Measurements from ENCODE around the gene ACSM3.
A peak's percentile ranks its signal among the peaks of the same experiment; 100 is the strongest.

ACSM3 gene

GRCh38 chr16:20814784-20815183, 51.0 kb downstream of the ACSM3 start:
- no peak for TF ChIP-seq CTCF (conservative IDR thresholded peaks at IDR 0.05; ENCODE audit: low read length)
- Histone ChIP-seq H3K9ac (ENCODE audit: low read depth, low read length, poor library complexity, severe bottlenecking) (peak overlapping the region; percentile 57), H3K4me2 (ENCODE audit: low read depth, low read length, poor library complexity, severe bottlenecking) (peak overlapping the region; percentile 73), H4K20me1 (ENCODE audit: insufficient read depth, low read length, poor library complexity, severe bottlenecking) (no peaks in the 10 kb centered on the region), H3K4me3 (ENCODE audit: low read length, poor library complexity, severe bottlenecking) (peak overlapping the region; percentile 53), H3K79me2 (ENCODE audit: insufficient read depth, low read length) (peaks cover 5% of the 10 kb centered on the region; the same call in 1 of the 2 replicates), H3K36me3 (ENCODE audit: insufficient read depth, low read length) (no peaks in the 10 kb centered on the region), H3K27me3 (ENCODE audit: insufficient read depth, low read length, poor library complexity, severe bottlenecking) (no peaks in the 10 kb centered on the region), H2AFZ (ENCODE audit: low read length) (no peak overlapping the region), H3K4me1 (ENCODE audit: insufficient read depth, low read length, poor library complexity, severe bottlenecking) (peaks cover 66% of the 10 kb centered on the region), H3F3A (ENCODE audit: low read depth) (peaks cover 3% of the 10 kb centered on the region; the same call in 1 of the 2 replicates), H3K9me2 (replicated peaks; ENCODE audit: low read depth, low read length) (no peaks in the 10 kb centered on the region), H3K9me3 (ENCODE audit: insufficient read depth, low read depth, low read length) (no peaks in the 10 kb centered on the region)

- Histone ChIP-seq H3K27me3 (ENCODE audit: insufficient read depth, low read length, poor library complexity, severe bottlenecking) (no peaks in the 10 kb centered on the region), H3K36me3 (ENCODE audit: insufficient read depth, low read length) (no peaks in the 10 kb centered on the region), H2AFZ (ENCODE audit: low read length) (no peak overlapping the region), H3K9me2 (replicated peaks; ENCODE audit: low read depth, low read length) (no peaks in the 10 kb centered on the region), H3K9me3 (ENCODE audit: insufficient read depth, low read depth, low read length) (no peaks in the 10 kb centered on the region), H4K20me1 (ENCODE audit: insufficient read depth, low read length, poor library complexity, severe bottlenecking) (no peaks in the 10 kb centered on the region), H3K9ac (ENCODE audit: low read depth, low read length, poor library complexity, severe bottlenecking) (no peak overlapping the region), H3K4me2 (ENCODE audit: low read depth, low read length, poor library complexity, severe bottlenecking) (no peak overlapping the region), H3K4me1 (ENCODE audit: insufficient read depth, low read length, poor library complexity, severe bottlenecking) (peaks cover 60% of the 10 kb centered on the region), H3K4me3 (ENCODE audit: low read length, poor library complexity, severe bottlenecking) (no peak overlapping the region), H3K79me2 (ENCODE audit: insufficient read depth, low read length) (no peaks in the 10 kb centered on the region), H3F3A (ENCODE audit: low read depth) (peaks cover 3% of the 10 kb centered on the region; the same call in 1 of the 2 replicates)
- TF ChIP-seq CTCF (conservative IDR thresholded peaks at IDR 0.05; ENCODE audit: low read length) (no peak), EZH2phosphoT487 (IDR thresholded peaks at IDR 0.05; ENCODE audit: borderline replicate concordance) (no peak)
These were observed 55.2 kb downstream of the ACSM3 start for GRCh38 chr16:20818929-20819585.

GRCh38 chr16:20821682-20822081, 57.9 kb downstream of the ACSM3 start:
- no peak overlapping the region for H2AFZ ChIP-seq (ENCODE audit: low read length)
- no peaks in the 10 kb centered on the region for H3K9me2 ChIP-seq (replicated peaks; ENCODE audit: low read depth, low read length)
- peaks cover 10% of the 10 kb centered on the region for H3K36me3 ChIP-seq (ENCODE audit: insufficient read depth, low read length)
- H3K79me2 ChIP-seq (ENCODE audit: insufficient read depth, low read length): no peaks in the 10 kb centered on the region
- no peaks in the 10 kb centered on the region for H3K27me3 ChIP-seq (ENCODE audit: insufficient read depth, low read length, poor library complexity, severe bottlenecking)
- peak overlapping the region; percentile 53 for H3K4me2 ChIP-seq (ENCODE audit: low read depth, low read length, poor library complexity, severe bottlenecking)
- no peaks in the 10 kb centered on the region for H3F3A ChIP-seq (ENCODE audit: low read depth)
- H3K4me3 ChIP-seq (ENCODE audit: low read length, poor library complexity, severe bottlenecking): peak overlapping the region; percentile 46
- peak overlapping the region; percentile 42 for H3K9ac ChIP-seq (ENCODE audit: low read depth, low read length, poor library complexity, severe bottlenecking)
- TF ChIP-seq CTCF (conservative IDR thresholded peaks at IDR 0.05; ENCODE audit: low read length): no peak
- TF ChIP-seq EZH2phosphoT487 (IDR thresholded peaks at IDR 0.05; ENCODE audit: borderline replicate concordance): no peak
- peaks cover 54% of the 10 kb centered on the region for H3K4me1 ChIP-seq (ENCODE audit: insufficient read depth, low read length, poor library complexity, severe bottlenecking)
- H4K20me1 ChIP-seq (ENCODE audit: insufficient read depth, low read length, poor library complexity, severe bottlenecking): no peaks in the 10 kb centered on the region
- H3K9me3 ChIP-seq (ENCODE audit: insufficient read depth, low read depth, low read length): no peaks in the 10 kb centered on the region

Data from Loucy (cell line).